ENCODE data around the gene ADGRD1.

Gene ADGRD1

DNA sequence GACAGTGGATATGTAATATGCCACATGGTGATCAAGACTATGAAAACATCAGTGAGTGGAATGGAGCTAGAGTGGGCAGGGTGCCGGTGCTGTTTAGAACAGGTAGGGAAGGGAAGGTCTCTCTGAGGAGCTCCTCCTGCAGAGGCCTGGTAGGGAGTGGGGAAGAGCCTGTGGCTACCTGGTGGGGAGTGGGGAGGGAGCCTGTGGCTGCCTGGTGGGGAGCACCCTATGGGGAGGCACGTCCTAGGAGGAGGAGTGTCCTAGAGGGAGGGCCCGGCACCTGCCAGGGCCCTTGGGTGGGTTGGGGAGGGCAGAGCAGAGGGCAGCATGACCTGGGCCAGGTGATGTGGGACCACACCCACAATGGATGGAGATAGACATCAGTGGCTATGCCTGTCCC, 122.6 kb downstream of the ADGRD1 start:
- ATAC-seq (ENCODE audit: insufficient read depth, low read depth) = no peak
- Histone ChIP-seq H3K4me1 (ENCODE audit: insufficient read depth, low read length) (no peaks in the 10 kb centered on the region), H3K9me3 (ENCODE audit: insufficient read depth, low read length, severe bottlenecking) (no peaks in the 10 kb centered on the region)

DNA sequence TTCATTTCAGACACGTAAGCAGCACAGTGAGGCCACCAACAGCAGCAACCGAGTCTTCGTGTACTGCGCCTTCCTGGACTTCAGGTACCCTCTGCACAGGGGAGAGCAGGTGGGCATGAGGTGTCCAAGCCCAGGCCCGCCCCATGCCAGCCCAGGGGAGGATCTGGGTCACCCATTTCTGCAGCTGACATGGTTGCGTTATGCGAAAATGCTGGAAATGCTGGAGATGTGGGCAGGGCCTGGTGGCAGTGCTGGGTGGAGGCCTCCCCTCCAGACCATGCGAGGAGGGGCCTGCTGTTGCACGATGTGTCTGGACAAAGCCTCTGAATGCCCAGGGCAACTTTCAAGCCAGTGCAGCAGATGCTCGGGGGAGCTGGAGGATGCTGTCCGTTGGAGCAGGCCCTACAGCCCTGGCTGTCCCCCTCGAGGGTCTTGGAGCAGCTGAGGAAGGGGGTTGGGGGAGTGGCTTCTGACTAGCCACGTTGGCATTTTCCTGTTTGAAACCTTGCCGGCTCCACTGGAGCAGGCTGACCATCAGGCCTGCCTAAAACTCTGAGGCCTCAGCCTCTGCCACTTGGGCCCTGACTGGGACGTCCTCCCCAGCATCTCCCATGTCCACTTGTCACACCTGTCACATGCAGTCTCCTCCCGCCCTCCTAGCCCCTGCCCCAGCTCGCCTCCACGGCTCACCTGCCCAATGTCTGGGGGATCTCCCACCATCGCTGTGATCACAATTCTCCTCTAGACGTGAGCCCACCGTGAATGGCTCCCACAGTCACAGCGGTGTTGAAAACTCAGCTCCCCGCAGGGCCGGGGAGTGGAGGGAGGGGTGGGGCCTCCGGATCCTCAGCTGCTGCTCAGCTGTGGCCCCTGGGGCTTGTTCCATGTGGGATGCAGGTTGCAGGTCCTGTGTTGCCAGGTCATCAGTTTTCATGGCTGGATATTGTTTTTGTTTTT, 123.4 kb downstream of the ADGRD1 start:
- ATAC-seq (ENCODE audit: insufficient read depth, low read depth) (no peak), DNase-seq (no peak)
- Histone ChIP-seq H3K9me3 (ENCODE audit: insufficient read depth, low read length, severe bottlenecking) (no peaks in the 10 kb centered on the region), H4K20me1 (ENCODE audit: insufficient read depth, low read length) (no peaks in the 10 kb centered on the region), H3K27ac (ENCODE audit: low read length) (no peak overlapping the region), H3K36me3 (ENCODE audit: insufficient read depth, low read length) (no peaks in the 10 kb centered on the region), H2AFZ (ENCODE audit: low read depth, low read length) (no peak overlapping the region), H3K4me1 (ENCODE audit: insufficient read depth, low read length) (no peaks in the 10 kb centered on the region), H3K4me3 (ENCODE audit: low read depth in 1 of 2, low read length in 2 of 2) (no peak overlapping the region), H3K79me2 (ENCODE audit: insufficient read depth, low read length) (no peaks in the 10 kb centered on the region), H3K9ac (ENCODE audit: low read depth, low read length) (no peak overlapping the region), H3K27me3 (ENCODE audit: insufficient read depth, low read length, poor library complexity) (no peaks in the 10 kb centered on the region), H3K4me2 (ENCODE audit: insufficient read depth, low read length) (no peak overlapping the region)
- TF ChIP-seq, protein P1, sequence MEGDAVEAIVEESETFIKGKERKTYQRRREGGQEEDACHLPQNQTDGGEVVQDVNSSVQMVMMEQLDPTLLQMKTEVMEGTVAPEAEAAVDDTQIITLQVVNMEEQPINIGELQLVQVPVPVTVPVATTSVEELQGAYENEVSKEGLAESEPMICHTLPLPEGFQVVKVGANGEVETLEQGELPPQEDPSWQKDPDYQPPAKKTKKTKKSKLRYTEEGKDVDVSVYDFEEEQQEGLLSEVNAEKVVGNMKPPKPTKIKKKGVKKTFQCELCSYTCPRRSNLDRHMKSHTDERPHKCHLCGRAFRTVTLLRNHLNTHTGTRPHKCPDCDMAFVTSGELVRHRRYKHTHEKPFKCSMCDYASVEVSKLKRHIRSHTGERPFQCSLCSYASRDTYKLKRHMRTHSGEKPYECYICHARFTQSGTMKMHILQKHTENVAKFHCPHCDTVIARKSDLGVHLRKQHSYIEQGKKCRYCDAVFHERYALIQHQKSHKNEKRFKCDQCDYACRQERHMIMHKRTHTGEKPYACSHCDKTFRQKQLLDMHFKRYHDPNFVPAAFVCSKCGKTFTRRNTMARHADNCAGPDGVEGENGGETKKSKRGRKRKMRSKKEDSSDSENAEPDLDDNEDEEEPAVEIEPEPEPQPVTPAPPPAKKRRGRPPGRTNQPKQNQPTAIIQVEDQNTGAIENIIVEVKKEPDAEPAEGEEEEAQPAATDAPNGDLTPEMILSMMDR (IDR thresholded peaks at IDR 0.05; ENCODE audit: borderline replicate concordance, extremely low read depth, low read length, poor library complexity, severe bottlenecking) = no peak
- no peak for TF ChIP-seq EZH2 (IDR thresholded peaks at IDR 0.05; ENCODE audit: borderline replicate concordance, low read depth, low read length, severe bottlenecking)

More for the DNA sequence above, 122.6 kb downstream of the ADGRD1 start:
- no peak for DNase-seq
- Histone ChIP-seq H2AFZ (ENCODE audit: low read depth, low read length) (no peak overlapping the region), H3K36me3 (ENCODE audit: insufficient read depth, low read length) (no peaks in the 10 kb centered on the region), H3K27ac (ENCODE audit: low read length) (no peak overlapping the region), H3K27me3 (ENCODE audit: insufficient read depth, low read length, poor library complexity) (no peaks in the 10 kb centered on the region), H3K9ac (ENCODE audit: low read depth, low read length) (no peak overlapping the region), H3K4me3 (ENCODE audit: low read depth in 1 of 2, low read length in 2 of 2) (no peak overlapping the region), H3K4me2 (ENCODE audit: insufficient read depth, low read length) (no peak overlapping the region), H3K79me2 (ENCODE audit: insufficient read depth, low read length) (no peaks in the 10 kb centered on the region), H4K20me1 (ENCODE audit: insufficient read depth, low read length) (no peaks in the 10 kb centered on the region)
- TF ChIP-seq, protein P1 (IDR thresholded peaks at IDR 0.05; ENCODE audit: borderline replicate concordance, extremely low read depth, low read length, poor library complexity, severe bottlenecking) = no peak
- no peak for TF ChIP-seq EZH2 (IDR thresholded peaks at IDR 0.05; ENCODE audit: borderline replicate concordance, low read depth, low read length, severe bottlenecking)

DNA sequence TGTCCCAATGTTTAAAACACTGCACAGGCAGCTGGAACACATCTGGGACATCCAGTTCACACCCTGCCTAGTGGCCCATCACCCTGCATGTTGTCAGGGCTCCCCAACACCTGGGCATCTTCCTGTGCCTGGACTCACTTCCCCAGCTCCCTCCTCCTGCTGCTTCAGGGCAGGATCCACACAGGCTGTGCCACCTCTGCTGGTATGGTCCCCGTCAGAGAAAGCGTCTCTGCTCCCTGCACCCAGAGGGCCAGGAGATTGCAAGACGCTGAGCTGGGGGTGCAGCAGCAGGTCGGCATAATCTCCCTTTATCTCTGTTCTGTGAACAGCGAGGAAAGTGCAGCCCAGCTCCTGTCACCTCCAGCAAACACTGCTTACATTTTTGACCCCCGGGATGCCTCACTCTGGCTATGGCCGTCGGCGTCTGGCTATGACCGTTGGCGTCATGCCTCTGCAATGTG, 124.3 kb downstream of the ADGRD1 start:
- Histone ChIP-seq H3K4me3 (ENCODE audit: low read depth in 1 of 2, low read length in 2 of 2) (no peak overlapping the region), H3K9ac (ENCODE audit: low read depth, low read length) (no peak overlapping the region), H3K36me3 (ENCODE audit: insufficient read depth, low read length) (no peaks in the 10 kb centered on the region), H4K20me1 (ENCODE audit: insufficient read depth, low read length) (no peaks in the 10 kb centered on the region), H3K79me2 (ENCODE audit: insufficient read depth, low read length) (no peaks in the 10 kb centered on the region), H3K9me3 (ENCODE audit: insufficient read depth, low read length, severe bottlenecking) (no peaks in the 10 kb centered on the region), H2AFZ (ENCODE audit: low read depth, low read length) (no peak overlapping the region), H3K27me3 (ENCODE audit: insufficient read depth, low read length, poor library complexity) (peaks cover 3% of the 10 kb centered on the region), H3K4me1 (ENCODE audit: insufficient read depth, low read length) (no peaks in the 10 kb centered on the region), H3K4me2 (ENCODE audit: insufficient read depth, low read length) (no peak overlapping the region), H3K27ac (ENCODE audit: low read length) (no peak overlapping the region)
- TF ChIP-seq, protein P1 (IDR thresholded peaks at IDR 0.05; ENCODE audit: borderline replicate concordance, extremely low read depth, low read length, poor library complexity, severe bottlenecking) = no peak
- no peak for TF ChIP-seq EZH2 (IDR thresholded peaks at IDR 0.05; ENCODE audit: borderline replicate concordance, low read depth, low read length, severe bottlenecking)
- DNase-seq (no peak), ATAC-seq (ENCODE audit: insufficient read depth, low read depth) (no peak)

All from DND-41 (cell line).